ENCODE measurements around the gene CYTH2.

Gene CYTH2

GRCh38 chr19:48452289-48453190 is 16.6 kb upstream of the CYTH2 start:
- DNase-seq = no peak

GRCh38 chr19:48454150-48454730 is 14.9 kb upstream of the CYTH2 start:
- no peak for DNase-seq

- DNase-seq = no peak
These were observed 13.8 kb upstream of the CYTH2 start, which contains the start of gene KCNJ14 for GRCh38 chr19:48455171-48455907. KCNJ14 (plus strand) TSS chr19:48455574; CDS start chr19:48461725, 6,151 bp downstream.

- DNase-seq = no peak
These were observed 13.1 kb upstream of the CYTH2 start for GRCh38 chr19:48455908-48456562.

- DNase-seq = no peak
These were observed 12.3 kb upstream of the CYTH2 start for GRCh38 chr19:48456864-48457263.

- no peak for DNase-seq
These were observed 11.2 kb upstream of the CYTH2 start for GRCh38 chr19:48458016-48458415.

- DNase-seq = no peak
These were observed 7.6 kb upstream of the CYTH2 start for GRCh38 chr19:48461651-48461981.

- DNase-seq = no peak
These were observed 7.0 kb upstream of the CYTH2 start for GRCh38 chr19:48461982-48462655.

- DNase-seq = no peak
These were observed 4.0 kb upstream of the CYTH2 start for GRCh38 chr19:48465215-48465614.

GRCh38 chr19:48466561-48467325 is 2.4 kb upstream of the CYTH2 start:
- DNase-seq = peak in 3 of 4 experiments; percentile 36 to 48 (median 44)

- DNase-seq = peak; percentile 100
These were observed 339 bp upstream of the CYTH2 start for GRCh38 chr19:48468772-48469288.

- no peak for DNase-seq
These were observed 938 bp downstream of the CYTH2 start for GRCh38 chr19:48469934-48470680.

GRCh38 chr19:48470856-48471255 is 1.7 kb downstream of the CYTH2 start:
- DNase-seq = no peak

GRCh38 chr19:48471836-48472235 is 2.7 kb downstream of the CYTH2 start:
- no peak for DNase-seq

GRCh38 chr19:48473161-48473966 is 4.2 kb downstream of the CYTH2 start:
- DNase-seq = no peak

GRCh38 chr19:48474084-48474592 is 5.0 kb downstream of the CYTH2 start:
- DNase-seq = no peak

GRCh38 chr19:48475369-48476068 is 6.3 kb downstream of the CYTH2 start:
- no peak for DNase-seq

GRCh38 chr19:48476176-48476575 is 7.0 kb downstream of the CYTH2 start:
- no peak for DNase-seq
